ENCODE results near the gene PARD3B.

The PARD3B gene

DNA sequence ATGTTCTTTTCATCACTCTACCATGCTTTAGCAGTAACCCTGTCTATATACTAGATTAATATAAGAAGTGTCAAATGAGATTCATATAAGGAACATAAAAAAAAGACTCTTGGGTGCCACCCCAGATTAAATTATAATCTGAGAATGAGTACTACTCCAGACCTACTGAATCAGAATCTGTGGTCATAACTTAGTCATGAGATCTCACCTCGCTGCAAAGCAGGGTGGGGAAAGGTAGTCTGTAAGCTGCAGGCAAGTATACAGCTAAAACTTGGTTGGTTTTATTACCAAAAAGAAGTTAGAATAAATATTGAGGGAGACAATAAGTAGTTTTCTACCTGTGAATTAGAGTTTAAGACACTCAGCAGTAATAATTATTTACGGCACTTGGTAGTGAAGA is 175.6 kb downstream of the PARD3B start:
- H3K36me3 ChIP-seq (ENCODE audit: control insufficient read depth, insufficient read depth, low read length): no peaks in the 10 kb centered on the region
- no peak for DNase-seq (ENCODE audit: extremely low read depth, insufficient read length)
- no peak overlapping the region for H3K4me3 ChIP-seq (replicated peaks; ENCODE audit: low read depth, low read length)
- H3K27me3 ChIP-seq (replicated peaks; ENCODE audit: control insufficient read depth, insufficient read depth, low read length): no peaks in the 10 kb centered on the region
- TF ChIP-seq CTCF (IDR thresholded peaks at IDR 0.05; ENCODE audit: insufficient read depth, low read length, poor library complexity, severe bottlenecking): no peak

DNA sequence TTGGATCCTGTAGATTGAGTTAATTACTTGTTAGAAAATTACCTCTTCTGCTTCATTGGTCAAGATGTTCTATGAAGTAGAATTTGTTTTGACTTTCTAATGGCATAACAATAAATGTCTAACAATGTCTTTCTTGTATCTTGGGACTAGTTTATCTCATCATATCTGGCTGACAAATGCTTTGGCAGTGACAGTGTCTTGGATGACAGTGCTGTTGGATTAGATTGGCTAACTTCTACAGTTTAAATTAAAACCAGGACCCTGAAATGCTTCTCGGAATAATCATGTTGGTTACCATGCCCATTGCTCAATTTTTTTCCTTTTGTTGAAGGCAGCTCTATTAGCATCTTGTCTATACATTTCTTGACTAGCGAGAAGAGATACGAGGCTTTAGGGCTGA is 176.9 kb downstream of the PARD3B start:
- TF ChIP-seq CTCF (IDR thresholded peaks at IDR 0.05; ENCODE audit: insufficient read depth, low read length, poor library complexity, severe bottlenecking): no peak
- no peaks in the 10 kb centered on the region for H3K36me3 ChIP-seq (ENCODE audit: control insufficient read depth, insufficient read depth, low read length)
- DNase-seq (ENCODE audit: extremely low read depth, insufficient read length): no peak
- H3K4me3 ChIP-seq (replicated peaks; ENCODE audit: low read depth, low read length): no peak overlapping the region
- H3K27me3 ChIP-seq (replicated peaks; ENCODE audit: control insufficient read depth, insufficient read depth, low read length): no peaks in the 10 kb centered on the region

- no peak overlapping the region for H3K4me3 ChIP-seq (replicated peaks; ENCODE audit: low read depth, low read length)
- H3K36me3 ChIP-seq (ENCODE audit: control insufficient read depth, insufficient read depth, low read length): no peaks in the 10 kb centered on the region
- no peaks in the 10 kb centered on the region for H3K27me3 ChIP-seq (replicated peaks; ENCODE audit: control insufficient read depth, insufficient read depth, low read length)
- TF ChIP-seq CTCF (IDR thresholded peaks at IDR 0.05; ENCODE audit: insufficient read depth, low read length, poor library complexity, severe bottlenecking): no peak
- no peak for DNase-seq (ENCODE audit: extremely low read depth, insufficient read length)
These were observed 177.4 kb downstream of the PARD3B start for GRCh38 chr2:204722691-204723090.

GRCh38 chr2:204725693-204726360 is 180.6 kb downstream of the PARD3B start:
- no peak overlapping the region for H3K4me3 ChIP-seq (replicated peaks; ENCODE audit: low read depth, low read length)
- H3K27me3 ChIP-seq (replicated peaks; ENCODE audit: control insufficient read depth, insufficient read depth, low read length): no peaks in the 10 kb centered on the region
- no peaks in the 10 kb centered on the region for H3K36me3 ChIP-seq (ENCODE audit: control insufficient read depth, insufficient read depth, low read length)
- no peak for DNase-seq (ENCODE audit: extremely low read depth, insufficient read length)
- no peak for TF ChIP-seq CTCF (IDR thresholded peaks at IDR 0.05; ENCODE audit: insufficient read depth, low read length, poor library complexity, severe bottlenecking)

DNA sequence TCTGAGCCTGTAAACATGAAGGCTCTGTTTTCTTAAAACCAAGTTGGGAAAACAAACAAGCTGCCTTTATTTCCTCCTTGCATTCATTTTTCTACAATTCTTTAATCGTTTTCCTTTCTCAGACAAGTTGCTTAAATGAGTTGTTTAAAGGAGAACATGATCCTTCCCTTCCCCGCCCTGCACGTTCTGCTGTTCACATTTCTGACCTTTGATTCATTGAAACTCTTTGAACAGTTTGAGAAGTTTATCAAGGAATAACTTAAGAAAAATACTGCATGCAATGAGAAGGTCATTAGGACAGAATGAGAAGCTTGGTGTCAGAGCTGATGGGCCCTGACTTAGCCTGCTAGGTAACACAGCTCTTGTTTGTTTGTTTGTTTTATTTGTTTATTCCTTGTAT is 181.6 kb downstream of the PARD3B start:
- Histone ChIP-seq H3K4me3 (replicated peaks; ENCODE audit: low read depth, low read length) (no peak overlapping the region), H3K36me3 (ENCODE audit: control insufficient read depth, insufficient read depth, low read length) (no peaks in the 10 kb centered on the region), H3K27me3 (replicated peaks; ENCODE audit: control insufficient read depth, insufficient read depth, low read length) (no peaks in the 10 kb centered on the region)
- TF ChIP-seq CTCF (IDR thresholded peaks at IDR 0.05; ENCODE audit: insufficient read depth, low read length, poor library complexity, severe bottlenecking): no peak
- DNase-seq (ENCODE audit: extremely low read depth, insufficient read length): no peak

DNA sequence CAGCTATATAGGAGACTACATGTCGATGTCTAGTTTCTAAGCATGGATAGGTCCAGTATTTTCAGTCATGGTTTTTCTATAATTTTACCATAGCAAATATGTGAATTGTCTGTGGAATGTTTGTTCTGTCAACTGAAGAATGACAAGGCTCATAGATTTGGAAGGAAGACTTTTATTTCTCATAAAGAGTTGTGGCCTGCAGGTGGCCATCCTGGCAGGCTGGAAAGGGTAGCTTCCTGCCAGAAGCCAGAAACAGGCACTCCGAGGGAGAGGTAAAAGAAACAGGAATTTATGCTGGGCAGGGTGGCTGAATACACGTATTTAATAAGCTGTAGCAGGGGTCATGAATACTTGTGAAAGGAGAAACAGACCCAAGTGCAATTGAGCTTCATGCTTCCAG is 182.1 kb downstream of the PARD3B start:
- TF ChIP-seq CTCF (IDR thresholded peaks at IDR 0.05; ENCODE audit: insufficient read depth, low read length, poor library complexity, severe bottlenecking): no peak
- no peak for DNase-seq (ENCODE audit: extremely low read depth, insufficient read length)
- Histone ChIP-seq H3K36me3 (ENCODE audit: control insufficient read depth, insufficient read depth, low read length) (no peaks in the 10 kb centered on the region), H3K4me3 (replicated peaks; ENCODE audit: low read depth, low read length) (no peak overlapping the region), H3K27me3 (replicated peaks; ENCODE audit: control insufficient read depth, insufficient read depth, low read length) (no peaks in the 10 kb centered on the region)
